Measurements from ENCODE around the gene MTHFD1.

- TF ChIP-seq CTCF (IDR thresholded peaks at IDR 0.05 in 8 of 11, conservative IDR thresholded peaks at IDR 0.05 in 3 of 11) (no peak), POLR2AphosphoS5 (IDR thresholded peaks at IDR 0.05) (peak in 2 of 3 donors; percentile 10 to 19), POLR2A (IDR thresholded peaks at IDR 0.05) (no peak)
Measured at GRCh38 chr14:64442300-64442988, 54.3 kb downstream of the MTHFD1 start.

Measured in spleen (tissue), 7 donors.